GM19035 (cell line): ENCODE results near the gene RAI14.

Experiments used
- ATAC-seq: cut with Tn5 transposase; IDR thresholded peaks from one replicate; pipeline ENCODE4 v1.9.1; 2021; ENCODE audit not compliant: unreplicated experiment

Gene RAI14

DNA sequence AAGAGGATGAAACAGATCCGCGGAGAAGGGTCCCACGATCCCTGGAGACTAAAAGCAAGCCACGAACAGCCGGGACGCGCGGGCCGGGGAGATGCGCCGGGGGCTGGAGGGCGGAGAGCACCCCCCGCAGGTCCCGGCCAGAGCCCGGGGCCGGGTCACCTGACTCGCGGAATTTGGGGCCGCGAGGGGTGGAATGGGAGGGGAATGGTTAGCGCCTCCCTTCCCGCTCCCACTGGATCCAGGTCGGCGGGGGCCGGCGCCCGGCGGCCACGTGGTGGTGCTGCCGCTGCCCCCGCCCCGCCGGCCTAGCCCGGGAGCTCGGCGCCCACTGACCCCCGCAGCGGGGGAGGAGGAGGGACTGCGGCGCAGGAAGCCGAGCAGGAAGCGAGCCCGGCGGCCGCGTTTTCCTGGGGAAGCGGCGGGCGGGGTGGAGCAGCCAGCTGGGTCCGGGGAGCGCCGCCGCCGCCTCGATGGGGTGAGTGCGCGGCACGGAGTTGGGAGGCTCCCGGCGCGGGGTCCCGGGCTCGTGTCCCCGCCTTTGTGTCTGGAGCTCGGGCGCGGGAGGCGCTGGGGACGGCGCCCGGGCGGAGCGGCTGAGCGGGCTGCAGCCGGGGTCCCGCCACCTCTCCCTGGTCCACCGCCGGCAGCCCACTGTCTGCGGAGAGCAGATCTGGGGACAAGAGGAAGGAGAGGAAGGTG is at the start of gene RAI14:
TSS of gene RAI14 (plus strand) at position 328 of the 699 bp plus-strand sequence. CDS start 30,592 bp downstream, outside the sequence.
- no peak for ATAC-seq

DNA sequence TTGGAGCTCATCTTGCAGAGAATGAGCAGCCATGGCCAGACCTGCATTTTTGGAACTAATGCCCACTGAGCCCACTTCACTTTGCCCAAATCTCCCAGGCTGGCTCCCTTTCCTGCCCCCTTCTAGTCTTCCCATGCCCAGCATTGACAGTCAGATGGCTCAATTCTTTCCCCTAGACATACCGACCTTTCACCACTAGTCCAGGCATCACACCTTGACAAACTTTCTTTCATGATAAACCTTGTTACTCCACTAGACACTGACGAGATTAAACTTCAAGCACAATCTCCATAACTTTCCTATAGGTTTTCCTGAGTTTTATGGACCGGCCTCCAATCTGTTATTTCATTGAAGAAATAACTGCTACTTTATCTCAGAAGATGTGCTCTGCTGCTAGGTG is 47.8 kb upstream of the RAI14 start:
- ATAC-seq = no peak

DNA sequence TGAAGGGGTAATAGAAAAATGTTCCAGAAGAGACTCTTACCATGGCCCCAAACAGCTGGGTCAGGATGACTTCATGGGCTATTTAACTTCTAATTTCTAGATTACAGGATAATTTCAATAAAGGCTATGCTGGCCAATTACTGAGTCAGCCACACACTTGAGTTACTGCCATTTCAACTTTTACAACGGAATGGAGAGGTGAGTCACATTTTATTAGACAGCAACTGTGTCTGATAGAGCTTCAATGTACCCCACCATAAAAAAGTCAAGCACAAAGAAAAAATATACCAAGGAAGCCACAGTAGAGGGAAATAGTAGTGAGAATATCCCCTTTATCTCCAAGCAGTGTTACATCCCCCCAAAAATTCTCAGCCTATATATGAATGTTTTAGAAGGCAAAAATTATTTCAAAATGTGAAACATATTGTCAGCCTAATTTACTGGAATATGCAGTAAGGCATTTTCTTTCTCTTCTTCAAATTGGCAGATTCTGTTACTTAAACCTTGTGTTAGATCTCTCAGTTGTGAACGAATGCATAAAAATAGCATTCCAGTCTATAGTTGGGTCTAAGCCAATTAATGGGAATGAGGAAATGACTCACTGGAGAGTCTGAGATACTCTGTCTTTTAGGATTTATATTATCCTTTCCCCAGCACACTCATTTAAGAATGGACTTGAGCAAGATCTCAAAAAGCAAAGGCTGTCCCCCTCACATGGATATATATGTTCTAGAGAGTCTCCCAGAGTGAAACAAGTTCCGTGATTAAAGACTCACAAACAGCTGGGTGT is 47.1 kb upstream of the RAI14 start:
- ATAC-seq = no peak

DNA sequence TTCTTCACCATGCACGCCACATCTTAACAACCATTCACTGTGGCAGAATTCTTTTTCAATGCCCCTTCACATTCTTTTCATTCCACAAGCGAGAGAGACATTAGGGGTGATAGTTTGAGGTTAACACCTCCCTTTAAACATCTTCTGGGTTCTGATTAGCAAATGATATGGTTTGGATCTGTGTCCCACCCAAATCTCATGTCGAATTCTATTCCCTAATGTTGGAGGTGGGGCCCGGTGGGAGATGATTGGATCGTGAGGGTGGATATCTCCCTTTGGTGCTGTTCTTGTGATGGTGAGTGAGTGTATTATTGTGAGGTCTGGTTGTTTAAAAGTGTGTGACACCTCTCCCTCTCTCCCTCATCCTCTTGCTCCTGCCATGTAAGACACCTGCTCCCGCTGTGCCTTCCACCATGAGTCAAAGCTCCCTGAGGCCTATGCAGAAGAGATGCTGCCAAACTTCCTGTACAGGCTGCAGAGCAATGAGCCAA is 46.1 kb upstream of the RAI14 start:
- ATAC-seq = no peak

DNA sequence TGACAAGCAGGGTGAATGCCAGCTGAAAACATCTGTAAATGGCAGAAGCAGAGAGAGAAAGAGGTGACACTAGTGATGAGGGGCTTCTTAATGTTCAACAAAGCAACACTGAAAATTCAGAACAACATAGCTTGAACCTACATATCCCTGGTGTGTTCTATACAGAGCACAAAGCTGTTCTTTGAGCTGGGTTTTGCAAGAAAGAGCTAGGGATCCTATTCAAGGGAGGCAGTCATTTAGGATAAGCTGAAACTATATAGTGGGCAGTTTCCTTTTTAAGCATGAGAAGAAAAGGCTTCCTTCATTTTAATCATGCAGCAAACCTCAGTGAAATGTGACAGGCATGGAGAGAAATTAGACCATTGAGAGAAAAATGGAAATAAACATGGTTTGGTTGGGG is 45.6 kb upstream of the RAI14 start:
- no peak for ATAC-seq

DNA sequence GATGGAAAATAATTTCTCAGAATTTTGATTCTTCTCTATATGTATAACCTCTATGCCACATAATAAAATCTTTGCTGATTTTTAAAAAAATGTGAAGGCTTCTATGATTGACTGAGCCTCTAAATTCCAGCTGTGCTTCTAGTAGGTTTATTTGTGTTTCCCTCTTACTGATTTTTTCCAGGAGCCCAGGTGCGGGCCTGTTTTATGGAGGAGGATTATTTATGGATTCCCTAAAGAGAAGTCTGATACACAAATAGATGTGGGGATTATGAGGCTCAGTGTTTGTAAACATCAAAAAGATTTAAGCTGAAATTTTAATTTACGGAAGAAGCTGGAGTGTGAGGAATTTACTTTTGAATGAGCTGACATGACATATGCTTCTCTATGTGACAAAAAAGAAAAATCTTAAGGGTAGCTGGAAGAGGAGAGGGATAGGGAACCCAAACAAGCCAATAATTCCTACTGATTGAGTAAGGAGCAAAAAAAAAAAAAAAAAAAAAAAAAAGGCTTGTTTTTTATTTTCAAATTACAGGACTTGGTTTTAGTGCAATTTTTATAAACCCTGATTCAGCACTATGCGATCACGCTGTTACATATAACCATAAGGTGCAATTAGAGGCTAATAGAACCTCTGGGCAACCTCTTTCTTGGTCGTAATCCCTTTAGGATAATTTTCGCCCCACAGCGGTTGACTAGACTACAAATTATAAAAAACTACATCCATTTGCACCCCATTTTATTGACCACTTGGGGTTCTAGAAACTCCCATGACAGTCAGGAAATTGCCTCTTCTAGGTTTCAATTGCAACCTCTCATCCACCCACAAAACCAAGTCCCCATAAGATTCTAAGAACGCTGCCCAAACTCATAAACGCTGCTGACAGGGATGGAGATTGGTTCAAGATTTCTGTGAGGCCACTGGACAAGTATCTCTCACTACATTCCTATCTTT is 44.4 kb upstream of the RAI14 start:
- no peak for ATAC-seq

DNA sequence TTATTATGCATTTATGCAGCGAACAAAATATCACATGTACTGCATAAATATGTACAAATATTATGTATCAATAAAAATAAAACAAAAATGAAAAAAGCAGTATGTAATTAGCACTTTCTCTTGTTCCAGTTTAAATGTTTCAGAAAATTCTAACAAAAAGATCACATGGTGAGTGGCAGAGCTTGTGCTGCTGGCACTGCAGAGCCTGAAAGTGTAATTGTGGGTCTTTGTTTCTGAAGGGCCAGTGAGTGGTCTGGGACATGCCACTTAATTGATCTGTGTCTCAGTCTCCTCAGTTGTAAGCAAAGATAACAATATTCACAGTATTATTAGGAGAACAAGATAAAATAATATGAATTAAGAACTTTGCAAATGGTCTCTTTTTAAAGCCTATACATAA is 39.5 kb upstream of the RAI14 start:
- ATAC-seq = no peak

DNA sequence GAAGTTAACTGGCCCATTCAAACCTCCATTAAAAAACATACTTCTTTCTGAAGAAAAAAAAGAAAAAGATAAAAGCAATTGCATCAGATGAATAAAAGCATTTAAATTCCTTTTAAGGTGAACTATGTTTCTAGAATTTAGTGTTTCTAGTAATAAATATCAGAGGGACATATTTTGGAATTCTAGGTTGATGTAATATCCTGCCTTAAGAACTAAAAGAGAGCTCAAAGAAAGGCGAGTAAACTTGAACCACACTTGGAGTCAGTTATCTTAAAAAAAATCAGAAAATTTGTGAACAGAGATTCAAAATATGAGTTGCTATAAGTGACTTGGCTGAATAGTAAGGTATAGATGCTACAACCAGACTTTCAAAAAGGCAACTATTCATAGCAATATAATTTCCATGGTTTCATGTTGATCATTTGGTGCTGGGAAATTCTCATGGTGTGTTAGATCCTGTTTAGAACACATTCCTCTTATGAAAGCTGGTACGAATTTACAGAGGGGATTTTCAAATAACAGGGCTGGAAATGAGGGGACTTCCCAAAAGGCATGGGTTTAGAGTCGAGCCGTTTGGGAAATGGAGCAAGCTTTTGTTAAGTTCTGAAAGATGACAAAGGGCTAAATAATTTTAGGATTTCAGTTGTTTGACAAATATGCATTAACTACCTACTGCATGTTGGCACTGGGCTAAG is 37.6 kb upstream of the RAI14 start:
- ATAC-seq = no peak

DNA sequence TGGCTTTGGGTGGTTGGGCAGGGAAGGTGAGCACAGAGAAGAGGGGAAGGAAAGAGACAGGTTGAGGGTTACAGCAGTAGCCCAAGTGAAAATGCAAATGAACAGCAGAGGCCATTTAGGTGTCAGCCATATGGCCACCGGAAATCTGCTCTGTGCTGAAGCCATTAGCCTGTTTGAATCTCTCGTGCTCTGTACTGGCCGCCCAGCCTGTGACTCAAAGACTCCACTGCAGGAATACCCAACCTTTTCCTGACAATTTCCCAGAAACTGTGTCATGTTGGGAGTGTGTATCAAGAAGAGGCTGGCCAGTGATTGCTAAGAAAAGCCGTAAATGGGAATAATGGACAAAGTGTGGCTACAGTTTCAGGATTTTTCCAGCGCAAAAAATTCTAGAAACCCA is 35.9 kb upstream of the RAI14 start:
- ATAC-seq = no peak

DNA sequence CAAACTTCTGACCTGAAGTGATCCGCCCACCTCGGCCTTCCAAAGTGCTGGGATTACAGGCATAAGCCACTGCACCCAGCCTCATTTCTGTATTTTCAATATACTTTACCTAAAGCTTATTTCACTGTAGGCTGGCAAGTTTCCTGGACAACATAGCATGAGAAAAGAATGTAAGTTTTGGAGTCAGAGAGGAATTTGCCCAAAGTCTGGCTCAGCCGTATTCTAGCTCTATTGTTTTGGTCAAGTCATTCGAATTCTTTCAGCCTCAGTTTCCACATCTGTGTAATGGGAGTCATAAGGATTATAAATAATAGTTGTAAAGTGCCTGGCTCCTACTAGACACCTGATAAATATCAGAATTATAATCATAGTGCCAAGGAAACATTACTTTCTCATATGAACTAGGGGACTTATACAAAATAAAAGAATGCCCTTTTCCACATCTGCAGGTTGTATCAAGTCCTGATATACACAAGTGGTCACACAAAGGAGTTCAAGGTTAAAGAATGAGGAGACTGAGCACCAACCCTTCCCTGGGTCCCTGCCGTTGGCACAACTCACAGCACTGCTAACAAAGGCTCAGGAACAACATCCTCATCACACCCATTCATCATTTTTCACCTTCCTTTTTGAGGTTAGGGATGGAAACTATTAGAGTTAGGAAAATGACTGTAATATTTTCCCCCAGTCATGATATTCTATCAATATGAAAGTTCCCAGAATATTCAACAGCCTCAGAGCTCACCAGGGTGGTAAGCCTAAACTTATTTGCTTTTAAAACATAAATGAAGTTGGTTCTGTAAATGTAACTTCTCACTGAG is 34.6 kb upstream of the RAI14 start:
- ATAC-seq = no peak

DNA sequence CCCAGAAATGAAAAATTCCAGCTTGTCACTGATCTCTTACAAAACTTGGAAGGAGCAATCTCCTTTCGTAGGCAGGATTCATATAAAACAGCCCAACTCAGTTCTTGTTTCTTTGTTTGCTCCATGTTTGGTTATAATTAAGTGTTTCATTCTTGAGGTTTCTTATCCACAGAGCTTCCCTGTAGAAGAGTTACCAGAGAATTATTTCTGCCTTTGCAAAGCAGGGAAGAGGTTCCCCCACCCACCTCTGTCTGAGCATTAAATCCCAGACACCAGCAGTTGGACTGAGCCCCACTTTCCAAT is 34.1 kb upstream of the RAI14 start:
- ATAC-seq = no peak

DNA sequence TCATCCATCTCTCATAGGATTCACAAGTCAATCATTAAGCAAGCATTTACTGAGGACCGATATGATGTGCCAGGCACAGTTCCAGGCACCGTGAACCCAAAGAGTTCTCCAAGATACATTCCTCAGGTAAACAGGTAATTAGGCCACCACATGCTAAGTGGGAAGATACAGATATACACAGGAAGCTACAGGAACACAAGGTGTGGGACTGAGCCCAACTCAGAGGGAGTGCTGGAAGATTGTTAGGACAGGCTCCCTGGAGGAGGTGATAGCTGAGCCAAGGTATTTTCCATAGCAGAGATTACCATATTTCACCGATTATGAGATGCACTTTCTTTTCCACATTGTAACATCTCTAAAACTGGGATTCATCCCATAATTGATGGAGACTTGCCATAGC is 31.4 kb upstream of the RAI14 start:
- ATAC-seq = no peak

DNA sequence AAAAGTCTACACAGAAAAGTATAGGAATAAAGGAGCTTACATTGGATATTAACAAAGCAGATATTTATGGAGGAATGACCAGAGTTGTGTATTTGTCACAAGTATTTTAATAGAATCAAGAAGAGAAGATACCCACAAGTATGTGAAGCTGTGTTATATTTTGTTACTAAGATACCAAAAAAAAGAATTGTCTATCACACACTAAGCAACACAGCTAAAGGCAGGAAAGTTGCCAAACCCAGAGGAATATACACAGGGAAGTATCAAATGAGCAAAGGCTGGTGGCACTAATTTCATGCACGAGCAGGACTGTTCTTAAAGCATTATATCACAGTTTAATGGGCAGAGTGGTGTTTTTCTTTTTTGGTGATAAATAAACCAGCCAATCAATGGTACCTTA is 30.9 kb upstream of the RAI14 start:
- ATAC-seq = no peak

DNA sequence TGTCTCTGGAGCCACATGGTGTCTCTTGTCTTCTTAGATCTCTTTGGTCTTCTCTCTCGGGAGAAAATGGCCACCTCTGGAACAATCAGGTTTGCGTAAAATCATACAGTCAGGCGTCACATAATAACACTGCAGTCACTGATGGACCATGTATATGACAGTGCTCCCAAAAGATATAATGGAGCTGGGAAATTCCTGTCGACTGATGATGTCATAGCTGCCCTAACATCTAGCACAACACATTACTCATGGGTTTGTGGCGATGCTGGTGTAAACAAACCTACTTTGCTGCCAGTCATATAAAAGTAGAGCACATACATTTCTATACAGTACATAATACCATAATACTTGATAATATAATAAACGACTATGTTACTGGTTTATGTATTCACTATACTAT is 30.1 kb upstream of the RAI14 start:
- ATAC-seq = no peak

DNA sequence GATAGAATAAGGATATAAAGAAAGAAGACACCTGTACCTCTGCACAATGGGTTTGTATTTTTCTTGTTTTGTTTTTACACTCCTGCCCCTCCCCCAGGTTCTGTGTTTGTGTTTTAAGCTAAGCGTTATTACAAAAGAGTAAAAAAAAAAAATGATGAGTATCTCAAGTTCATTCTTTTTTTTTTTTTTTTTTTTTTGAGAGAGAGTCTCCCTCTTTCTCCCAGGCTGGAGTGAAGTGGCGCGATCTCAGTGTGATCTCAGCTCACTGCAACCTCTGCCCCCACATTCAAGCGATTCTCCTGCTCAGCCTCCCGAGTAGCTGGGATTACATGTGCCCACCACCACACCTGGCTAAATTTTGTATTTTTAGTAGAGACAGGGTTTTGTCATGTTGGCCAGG is 29.4 kb upstream of the RAI14 start:
- no peak for ATAC-seq

DNA sequence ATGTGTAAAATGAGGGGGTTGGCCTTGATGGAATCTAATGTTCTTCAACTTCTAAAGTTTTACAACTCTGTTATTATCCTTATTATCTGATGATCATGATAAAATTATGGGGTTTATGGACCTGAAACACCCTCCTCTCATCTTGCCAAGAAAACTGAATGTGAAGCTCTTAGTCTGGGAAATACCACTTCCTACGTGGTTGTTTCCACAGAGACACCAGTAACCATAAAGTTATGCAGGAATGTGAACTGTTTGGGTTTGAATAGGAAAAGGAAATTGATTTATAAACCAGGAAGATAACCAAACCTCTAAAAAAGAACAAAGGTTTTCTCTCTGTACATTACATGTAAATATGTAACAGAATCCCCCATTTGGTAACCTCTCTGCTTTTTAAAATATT is 28.3 kb upstream of the RAI14 start:
- ATAC-seq = no peak

DNA sequence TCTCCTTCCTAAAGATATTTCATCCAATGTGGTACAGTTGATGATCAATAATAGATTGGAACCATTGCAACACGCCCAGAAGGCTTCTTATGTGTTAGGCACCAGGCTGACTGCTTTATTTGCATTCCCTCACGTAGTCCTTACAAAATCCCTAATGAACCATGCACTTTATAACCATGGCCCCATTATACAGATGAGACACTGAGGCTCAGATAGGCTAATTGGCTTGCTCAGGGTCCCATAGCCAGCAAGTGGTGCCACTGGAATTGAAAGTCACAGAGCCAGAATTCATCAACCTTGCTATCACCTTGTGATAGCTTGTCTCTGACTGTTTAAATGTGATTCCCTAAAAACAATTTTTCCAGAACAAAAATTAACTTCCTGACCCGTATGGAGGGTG is 27.8 kb upstream of the RAI14 start:
- no peak for ATAC-seq

DNA sequence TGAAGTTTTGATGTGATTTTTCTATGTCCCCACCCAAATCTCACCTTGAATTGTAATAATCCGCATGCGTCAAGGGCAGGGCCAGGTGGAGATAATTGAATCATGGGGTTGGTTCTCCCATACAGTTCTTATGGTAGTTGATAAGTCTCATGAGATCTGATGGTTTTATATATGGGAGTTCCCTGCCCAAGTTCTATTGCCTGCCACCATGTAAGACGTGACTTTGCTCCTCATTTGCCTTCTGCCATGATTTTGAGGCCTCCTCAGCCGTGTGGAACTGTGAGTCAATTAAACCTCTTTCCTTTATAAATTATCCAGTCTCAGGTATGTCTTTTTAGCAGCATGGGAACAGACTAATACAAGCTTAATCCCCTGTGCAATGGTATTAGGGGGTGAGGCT is 25.5 kb upstream of the RAI14 start:
- no peak for ATAC-seq

DNA sequence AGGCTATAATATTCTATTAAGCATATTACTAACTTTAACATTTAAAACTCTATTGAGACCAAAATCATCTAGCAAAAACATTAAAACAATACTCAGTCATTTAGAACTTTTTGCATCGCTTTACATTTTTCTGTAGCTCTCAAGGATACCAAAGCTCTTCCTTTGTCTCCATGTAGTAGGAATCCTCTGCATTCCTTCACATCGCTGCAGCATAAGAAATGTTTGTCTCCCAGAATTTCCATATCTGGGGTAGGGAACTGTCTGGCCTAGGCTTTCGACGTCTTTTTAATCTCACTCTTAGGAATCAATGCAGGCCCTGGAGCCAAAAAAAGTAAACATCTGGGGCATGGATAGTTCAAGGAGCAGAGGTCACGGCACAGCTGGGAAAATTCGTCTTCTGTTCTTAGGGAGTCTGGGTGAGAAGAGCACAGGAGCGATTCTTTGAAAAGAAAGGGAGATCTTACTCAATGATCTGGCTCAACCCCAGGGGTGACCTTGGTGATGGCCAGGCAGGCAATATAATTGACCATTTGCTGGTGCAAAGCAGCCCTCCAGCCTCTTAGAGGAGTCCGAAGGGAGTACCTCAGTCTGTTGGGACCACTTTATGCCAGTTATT is 23.2 kb upstream of the RAI14 start:
- ATAC-seq = no peak
